LHCN-M2 (cell line): ENCODE results near the gene CYP2E1. TPM values are rescaled to one million over a fixed set of nuclear protein-coding genes. Genes with fewer than 3 reads are reported as not detected.
A peak's percentile ranks its signal among the peaks of the same experiment; 100 is the strongest.
"Not testable (repeated sequence)": the region's sequence is repeated elsewhere in the genome, so short reads cannot be mapped to it uniquely, and the experiment has no call there.

Source experiments
- DNase-seq: peaks from one replicate; pipeline ENCODE4 v3.0.0-alpha.2; 2012; ENCODE audit warnings: low read depth
- total RNA-seq: library from RNA; depleted of rRNA; stranded (reverse); fragments of >200 nt; gene quantifications from 2 replicates; pipeline ENCODE4 v1.2.3, GENCODE V29; 2014; rRNA removed

Gene CYP2E1
- total RNA-seq, 1 experiment from 2014 or later = 0.52 TPM

DNA sequence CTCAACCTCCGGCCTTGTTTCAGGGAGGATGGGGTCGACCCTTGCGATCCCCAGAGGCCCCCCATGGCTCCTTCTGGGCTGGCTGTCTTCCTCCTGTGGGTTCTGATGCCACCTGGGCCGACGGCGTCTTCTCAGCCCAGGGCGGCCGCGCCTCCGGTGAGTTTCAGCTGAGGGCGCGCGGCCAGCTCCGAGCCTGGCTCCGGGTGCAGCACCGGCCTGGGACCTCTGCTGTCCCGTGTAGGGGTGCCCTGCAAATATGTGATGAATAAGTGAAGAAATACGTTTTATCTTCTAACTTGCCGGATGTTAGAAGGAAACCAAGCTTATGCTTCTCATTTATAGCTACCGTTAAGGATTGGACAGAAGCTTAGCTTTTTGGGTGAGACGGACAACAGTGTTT, 42.6 kb downstream of the CYP2E1 start:
- not testable (repeated sequence) for DNase-seq

DNA sequence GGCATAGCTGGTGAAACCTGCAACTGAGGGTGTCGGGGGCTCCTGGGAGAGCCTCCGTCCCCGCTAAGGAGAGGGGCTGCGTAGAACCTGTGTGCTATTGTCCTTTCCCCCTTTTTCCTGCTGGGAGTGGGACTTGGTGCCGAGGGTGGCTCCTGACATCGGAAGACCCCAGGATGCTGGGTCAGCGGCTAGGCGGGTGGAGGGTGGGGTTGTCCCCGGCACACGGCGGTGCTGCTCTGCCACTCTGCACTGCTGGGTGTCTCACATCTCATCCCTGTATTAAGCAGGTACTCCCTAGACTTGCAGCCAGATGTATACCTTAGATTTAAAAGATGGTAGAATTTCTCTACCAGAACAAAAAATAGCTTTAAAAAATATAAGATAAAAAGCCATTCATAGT, 44.9 kb downstream of the CYP2E1 start:
- DNase-seq = not testable (repeated sequence)

DNA sequence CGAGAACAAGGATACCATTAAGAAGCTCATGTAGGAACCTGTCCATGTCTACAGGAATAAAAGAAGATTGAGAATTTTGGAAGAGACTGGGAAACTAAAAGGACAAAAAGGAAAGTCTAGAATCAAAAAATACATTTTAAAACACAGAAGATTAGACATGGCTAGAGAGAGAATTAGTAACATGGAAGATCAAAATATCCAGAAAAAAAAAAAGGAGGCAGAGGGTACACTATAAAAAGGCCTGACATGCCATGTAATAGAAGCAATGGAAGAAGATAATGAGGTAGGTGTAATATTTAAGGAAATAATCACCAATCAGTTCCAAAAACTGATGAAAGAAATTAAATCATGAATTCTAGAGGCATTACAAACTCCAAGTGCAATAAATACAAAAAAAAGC, 46.3 kb downstream of the CYP2E1 start:
- peak; percentile 1 for DNase-seq

DNA sequence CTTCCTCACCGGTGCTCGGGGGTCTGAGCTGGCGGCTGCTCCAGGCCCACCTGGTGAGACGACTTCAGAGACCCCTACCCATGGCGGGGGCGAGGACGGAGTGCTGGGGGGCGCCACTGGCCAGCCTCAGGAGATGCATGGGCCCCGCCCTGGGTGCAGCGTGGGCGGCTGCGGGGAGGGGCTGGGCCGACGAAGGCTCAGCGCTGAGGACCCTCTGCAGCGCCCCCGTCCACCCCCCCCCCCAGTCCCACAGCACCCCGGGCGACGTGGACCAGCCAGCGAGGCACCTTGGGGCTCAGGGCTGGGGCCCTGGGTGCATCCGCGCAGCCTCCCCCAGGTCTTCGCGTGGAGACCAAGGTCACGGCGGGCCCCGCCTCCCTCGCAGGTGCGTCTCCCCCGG, 49.9 kb downstream of the CYP2E1 start:
- DNase-seq = not testable (repeated sequence)

Other genes with a start within 250 kb of the CYP2E1 start
- 73.9 and 74.8 TPM in 2 replicates for gene TUBGCP2, start 218.5 kb upstream of the CYP2E1 start, total RNA-seq
- 26.9 and 33.8 TPM in 2 replicates for gene ZNF511, start 218.4 kb upstream of the CYP2E1 start, total RNA-seq
- gene CALY, start 190.5 kb upstream of the CYP2E1 start, total RNA-seq = not detected in 2 replicates
- not detected in 2 replicates for gene PRAP1, start 180.0 kb upstream of the CYP2E1 start, total RNA-seq
- gene FUOM, start 169.3 kb upstream of the CYP2E1 start, total RNA-seq = 20.1 and 21.2 TPM in 2 replicates
- 117 and 130 TPM in 2 replicates for gene ECHS1, start 154.0 kb upstream of the CYP2E1 start, total RNA-seq
- gene PAOX, start 148.1 kb upstream of the CYP2E1 start, total RNA-seq = 3.3 and 3.5 TPM in 2 replicates
- 25.3 and 28.5 TPM in 2 replicates for gene MTG1, start 133.2 kb upstream of the CYP2E1 start, total RNA-seq
- gene SPRN, start 102.7 kb upstream of the CYP2E1 start, total RNA-seq = 0.29 and 0.32 TPM in 2 replicates
- 0.57 and 1.0 TPM in 2 replicates for gene SCART1, start 73.4 kb upstream of the CYP2E1 start, total RNA-seq
- not detected in 2 replicates for gene SYCE1, start 38.2 kb downstream of the CYP2E1 start, total RNA-seq
- gene FRG2B, start 99.4 kb downstream of the CYP2E1 start, total RNA-seq = not detected in 2 replicates